T-helper 2 cell treated with Interferon-gamma antibody and Interleukin-4, amounts not matched to agents 100 ng/mL and 5 ng/mL, for 36 hours (primary cell): ENCODE results near the gene CXCL12. TPM values are rescaled to one million over a fixed set of nuclear protein-coding genes. Genes with fewer than 3 reads are reported as not detected.

Experiments used
- intact Hi-C: fragments of 100-400 bp; cut with micrococcal nuclease; formaldehyde crosslinking; loops from one replicate; pipeline ENCODE4 v1.15.1; 2023
- total RNA-seq: library from RNA; stranded (reverse); gene quantifications from 2 replicates; pipeline ENCODE4 v1.2.3, GENCODE V29; 2022

Gene CXCL12
- total RNA-seq, 1 donor from 2014 or later: not detected

- intact Hi-C loops: loop anchor here (5.0 to 10.0 kb wide), 2 partner anchors 469 to 694 kb away; no protein-coding TSS in a partner anchor
Observed at GRCh38 chr10:44385696-44386441, 972 bp upstream of the CXCL12 start.

- intact Hi-C loops: loop anchor here (5.0 to 10.0 kb wide), 2 partner anchors 470 to 692 kb away; no protein-coding TSS in a partner anchor
Observed at GRCh38 chr10:44384601-44385025, 284 bp downstream of the CXCL12 start.

DNA sequence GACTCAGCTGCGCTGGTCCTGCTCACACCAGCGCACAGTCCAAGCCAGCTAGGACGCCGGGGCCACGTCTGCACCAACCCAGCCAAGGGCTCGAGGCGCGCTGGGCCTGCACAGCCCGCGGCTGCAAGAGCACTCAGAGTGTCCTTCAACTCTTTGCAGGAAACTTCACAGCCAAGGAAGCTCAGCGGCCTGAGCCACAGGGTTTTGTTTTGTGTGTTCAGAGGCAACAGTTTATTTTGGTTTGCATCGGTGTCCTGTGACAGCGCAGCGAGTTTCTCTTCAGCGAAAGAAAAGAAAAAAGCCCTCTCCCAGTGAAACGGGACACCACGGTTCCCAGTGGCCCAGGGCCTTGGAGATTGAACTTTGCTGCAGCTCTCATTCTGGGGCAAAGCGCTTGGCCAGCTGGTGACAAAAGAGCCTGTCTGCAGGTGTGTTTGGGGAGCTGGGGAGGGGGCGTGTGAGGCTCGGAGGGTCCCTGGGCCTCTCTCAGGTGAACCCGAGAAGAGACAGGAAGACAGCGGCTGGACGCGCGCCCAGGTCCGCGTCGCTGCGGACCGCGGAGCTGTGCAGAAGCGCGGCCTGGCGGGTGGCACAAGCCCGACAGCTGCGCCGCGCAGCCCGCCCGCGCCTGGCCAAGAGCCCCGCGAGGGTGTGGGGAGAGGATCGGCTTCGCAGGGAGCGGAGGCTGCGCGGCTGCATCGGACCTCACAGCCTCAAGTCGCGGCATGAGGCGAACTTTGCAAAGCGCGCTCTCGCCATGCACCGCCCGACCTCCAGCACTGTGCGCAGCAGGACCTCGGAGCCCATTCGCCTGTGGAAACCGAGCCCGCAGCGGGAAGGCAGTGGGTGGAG lies 922 bp downstream of the CXCL12 start:
- intact Hi-C loops: loop anchor here (10.0 kb wide), 1 partner anchor 471 kb away; no protein-coding TSS in a partner anchor

DNA sequence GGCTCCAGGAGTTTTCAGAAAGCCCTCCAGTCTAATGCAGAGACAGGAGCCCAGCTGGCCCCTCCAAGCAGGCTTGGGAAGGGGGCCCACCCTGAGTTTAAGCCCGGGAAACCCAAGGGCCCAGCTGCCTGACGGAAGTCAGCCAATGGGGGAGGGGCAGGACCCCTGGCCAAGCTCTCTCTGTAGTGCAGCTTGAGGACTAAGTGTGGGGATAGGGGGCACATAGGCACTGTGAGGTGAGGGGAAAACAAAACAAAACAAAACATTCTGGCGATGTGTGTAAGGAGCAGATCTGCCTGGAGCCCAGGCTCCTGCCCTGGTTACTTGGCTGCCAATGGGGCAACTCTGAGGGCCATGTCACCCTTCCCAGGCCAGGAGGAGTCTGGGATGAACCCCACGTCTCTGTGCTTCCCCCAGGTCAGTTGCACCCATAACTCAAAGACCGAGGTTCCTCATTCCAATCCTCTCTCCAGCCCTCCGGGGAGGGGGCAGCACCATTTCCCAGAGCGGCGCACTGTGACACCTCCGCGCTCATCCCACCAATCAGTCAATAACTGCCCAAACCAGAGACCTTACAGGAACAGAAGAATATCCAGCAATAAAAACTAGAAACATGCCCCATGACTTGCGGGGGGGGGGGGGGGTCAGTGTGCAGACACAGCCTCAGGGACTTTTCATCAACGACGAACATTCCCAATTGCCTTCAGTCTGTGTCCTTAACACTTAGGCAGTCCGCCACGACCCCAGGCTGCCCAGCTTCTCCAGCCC lies 1.7 kb downstream of the CXCL12 start:
- intact Hi-C loops: loop anchor here (10.0 kb wide), 1 partner anchor 472 kb away; no protein-coding TSS in a partner anchor

DNA sequence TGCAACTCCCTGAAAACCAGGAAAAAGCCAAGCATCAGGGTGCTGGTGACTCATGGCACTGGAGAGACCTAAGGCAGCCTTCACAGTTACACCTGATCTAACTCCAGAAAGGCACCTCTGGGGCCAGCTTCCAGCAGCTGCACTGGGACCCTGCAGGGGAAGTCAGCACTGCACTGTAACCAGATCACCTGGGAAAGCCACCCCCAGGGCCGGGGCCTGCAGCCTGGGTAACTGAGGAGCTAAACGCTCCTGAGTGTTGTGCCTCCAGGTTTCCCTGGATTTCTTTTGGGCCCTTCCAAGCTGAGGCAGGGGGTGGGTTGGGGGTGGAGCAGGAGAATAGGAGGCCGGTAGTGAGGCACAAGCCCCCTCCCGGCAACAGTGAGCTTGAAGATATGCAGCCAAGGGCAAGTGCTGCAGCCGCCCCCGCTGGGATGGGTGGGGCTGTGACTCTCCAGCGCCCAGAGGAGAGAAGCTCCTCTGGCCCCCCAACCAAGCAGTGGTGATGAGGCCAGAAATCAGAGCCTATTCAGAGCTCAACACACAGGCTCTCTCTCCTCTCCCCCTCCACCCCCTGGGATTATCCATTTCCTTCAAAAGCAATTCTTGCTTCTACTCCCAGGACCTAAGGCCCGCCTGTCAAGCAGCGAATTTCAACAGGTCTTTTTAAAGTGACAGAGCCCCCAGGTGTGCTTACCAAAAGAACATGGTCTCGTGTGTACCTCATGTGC lies 2.6 kb downstream of the CXCL12 start:
- intact Hi-C loops: loop anchor here (10.0 kb wide), 1 partner anchor 473 kb away; no protein-coding TSS in a partner anchor

- intact Hi-C loops: loop anchor here (10.0 kb wide), 1 partner anchor 474 kb away; no protein-coding TSS in a partner anchor
Observed at GRCh38 chr10:44380829-44381600, 3.9 kb downstream of the CXCL12 start.

DNA sequence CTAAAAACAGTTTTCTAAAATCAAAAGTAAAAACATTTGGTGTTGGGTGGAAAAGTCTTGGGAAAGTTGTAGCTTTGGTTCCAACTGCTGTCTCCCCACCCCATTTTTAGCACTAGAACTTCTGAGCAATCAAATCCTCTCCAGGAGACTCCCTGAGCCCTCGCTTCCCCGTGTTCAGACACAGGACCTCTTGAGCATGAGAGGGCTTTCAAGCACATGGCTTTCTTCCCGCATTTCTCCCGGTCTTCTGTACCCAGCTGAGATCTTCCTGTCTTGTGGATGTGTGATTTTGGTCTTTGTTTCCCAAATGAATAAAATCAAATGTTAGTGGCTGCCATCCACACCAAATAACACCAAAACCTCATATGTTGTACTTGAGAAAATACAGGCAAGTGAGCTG lies 5.0 kb downstream of the CXCL12 start:
- intact Hi-C loops: loop anchor here (10.0 kb wide), 1 partner anchor 475 kb away; no protein-coding TSS in a partner anchor

GRCh38 chr10:44378626-44379025 lies 6.3 kb downstream of the CXCL12 start:
- intact Hi-C loops: no loop called here

DNA sequence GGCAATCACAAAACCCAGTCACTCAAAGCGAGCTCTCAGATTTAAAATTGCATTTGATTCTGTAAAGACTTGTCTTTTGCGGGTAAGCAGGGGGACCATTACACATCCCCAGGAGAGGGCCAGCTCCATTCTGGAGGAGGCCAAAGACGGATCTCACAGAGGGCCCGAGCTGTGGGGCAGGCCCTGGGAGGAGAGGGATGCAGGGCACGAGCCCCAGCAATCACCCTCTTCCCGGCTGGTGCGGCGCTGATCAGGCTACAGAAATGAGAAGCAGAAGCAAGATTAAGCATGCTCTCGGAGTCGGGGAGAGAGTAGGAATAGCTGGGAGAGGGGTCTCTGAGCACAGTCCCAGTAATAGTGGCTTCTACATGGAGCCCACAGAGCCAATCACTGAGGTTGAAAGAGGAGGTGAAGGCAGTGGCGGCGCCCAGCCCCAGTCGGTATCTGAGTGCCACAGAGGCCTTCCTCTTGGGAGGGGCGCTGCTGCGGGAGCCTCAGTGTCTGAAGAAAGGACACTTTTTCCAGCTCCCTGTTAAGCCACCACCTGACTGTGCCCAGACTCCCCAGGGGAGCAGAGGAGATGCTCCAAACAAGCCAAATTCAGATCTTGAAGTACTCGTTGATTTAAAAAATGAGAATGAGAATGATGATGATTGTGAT lies 7.1 kb downstream of the CXCL12 start:
- intact Hi-C loops: no loop called here

DNA sequence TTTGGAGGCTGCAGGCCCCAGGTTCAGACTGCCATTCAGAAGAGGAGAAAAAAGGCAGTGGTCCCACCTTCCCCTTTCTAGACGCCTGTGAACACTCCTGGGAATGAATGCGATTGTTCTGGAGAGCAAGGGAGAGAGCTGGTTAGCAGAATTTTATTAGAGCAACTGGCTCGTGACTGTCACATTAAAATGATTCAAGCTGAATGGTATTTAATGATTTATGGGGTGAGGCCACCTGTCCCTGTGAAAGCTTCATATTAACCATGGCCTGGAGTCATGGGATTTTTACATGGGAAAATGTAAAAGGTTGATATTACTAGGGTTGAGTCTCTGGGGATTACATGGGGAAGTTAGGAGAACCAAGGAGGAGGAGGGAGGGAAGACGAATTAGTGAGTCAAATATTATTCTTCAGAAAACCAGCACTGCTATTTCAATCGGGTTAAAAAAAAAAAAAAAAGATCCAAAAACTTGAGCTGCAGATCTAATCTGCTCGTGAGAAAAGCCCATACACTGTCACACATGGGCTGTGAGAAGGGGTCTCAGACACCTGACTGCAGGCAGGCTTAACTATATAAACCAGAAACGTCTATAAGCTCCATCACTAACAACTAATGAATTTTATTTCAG lies 8.3 kb downstream of the CXCL12 start:
- intact Hi-C loops: no loop called here

DNA sequence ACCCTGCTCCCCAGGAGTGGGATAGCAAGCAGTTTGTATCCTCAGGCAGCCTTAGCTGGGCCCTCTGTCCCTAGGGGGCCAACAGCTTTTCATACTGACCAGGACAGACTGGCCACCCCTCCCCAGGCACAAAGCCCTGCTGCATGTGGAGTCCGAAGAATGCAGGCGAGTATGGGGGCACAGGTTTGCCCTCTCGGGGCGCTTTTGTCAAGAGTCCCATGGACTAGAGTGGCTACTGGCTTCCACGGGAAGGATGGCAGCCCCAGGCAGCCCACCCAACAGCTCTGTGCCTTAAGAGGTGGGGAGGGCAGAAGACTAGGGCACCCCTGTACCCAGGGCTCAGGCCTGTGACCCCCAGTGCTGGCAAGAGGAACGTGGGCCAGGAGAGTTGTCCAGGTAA lies 10.7 kb downstream of the CXCL12 start:
- intact Hi-C loops: no loop called here

DNA sequence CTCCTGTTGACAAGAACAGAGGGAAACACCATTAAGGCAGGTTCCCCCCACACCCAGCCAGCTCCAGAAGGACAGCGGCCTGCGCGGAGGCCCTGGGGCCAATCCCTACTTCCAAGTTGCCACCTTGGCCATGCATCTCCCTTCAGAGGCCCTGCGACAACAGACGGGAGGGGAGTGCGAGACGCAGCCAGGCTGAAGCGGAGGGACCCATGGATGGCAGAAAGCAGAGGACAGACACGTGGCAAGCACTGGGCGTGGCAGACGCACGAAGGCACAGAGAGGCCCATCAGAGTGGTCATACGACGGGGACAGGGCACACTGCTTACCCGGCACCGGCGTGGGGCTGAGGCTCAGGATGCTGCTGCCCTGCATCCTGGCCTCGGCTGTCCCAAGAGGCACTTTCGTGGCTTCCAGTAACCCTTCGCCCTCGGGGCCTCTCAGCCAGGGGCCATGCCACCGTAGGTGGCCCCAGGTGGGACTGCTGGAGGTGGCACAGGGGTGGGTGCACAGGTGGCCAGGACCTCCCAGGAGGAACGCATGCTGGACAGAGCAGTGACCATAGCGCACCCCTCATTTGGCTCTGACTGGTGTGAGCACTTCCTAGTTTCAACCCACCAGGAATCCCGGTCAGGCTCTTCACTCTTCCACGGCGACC lies 11.4 kb downstream of the CXCL12 start:
- intact Hi-C loops: no loop called here

GRCh38 chr10:44372181-44372580 lies 12.7 kb downstream of the CXCL12 start:
- intact Hi-C loops: no loop called here

DNA sequence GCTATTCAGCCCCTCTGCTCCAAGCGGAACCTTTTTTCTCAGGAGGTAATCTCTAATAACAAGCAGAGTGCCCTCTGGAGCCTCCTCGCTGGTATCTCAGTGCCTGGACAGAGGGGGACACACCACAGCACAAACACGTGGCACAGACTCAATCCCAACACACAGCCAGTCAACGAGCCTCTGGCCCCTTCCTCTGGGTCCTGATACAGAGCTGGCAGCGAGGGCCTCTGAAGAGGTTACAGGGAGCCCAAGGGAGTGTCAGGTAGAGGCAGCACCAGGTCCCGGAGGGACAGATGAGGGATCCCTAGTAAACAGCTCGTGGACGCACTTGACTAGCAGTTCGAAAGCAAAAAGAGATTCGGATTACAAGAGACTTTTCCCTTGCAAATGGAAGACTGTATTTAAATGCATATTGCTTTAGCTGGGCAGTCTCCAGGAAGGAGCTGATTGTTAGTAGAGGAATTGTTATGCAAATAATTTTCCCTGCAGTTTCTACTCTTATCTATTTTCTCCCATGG lies 14.1 kb downstream of the CXCL12 start:
- intact Hi-C loops: no loop called here

GRCh38 chr10:44369854-44370253 lies 15.0 kb downstream of the CXCL12 start:
- intact Hi-C loops: no loop called here

DNA sequence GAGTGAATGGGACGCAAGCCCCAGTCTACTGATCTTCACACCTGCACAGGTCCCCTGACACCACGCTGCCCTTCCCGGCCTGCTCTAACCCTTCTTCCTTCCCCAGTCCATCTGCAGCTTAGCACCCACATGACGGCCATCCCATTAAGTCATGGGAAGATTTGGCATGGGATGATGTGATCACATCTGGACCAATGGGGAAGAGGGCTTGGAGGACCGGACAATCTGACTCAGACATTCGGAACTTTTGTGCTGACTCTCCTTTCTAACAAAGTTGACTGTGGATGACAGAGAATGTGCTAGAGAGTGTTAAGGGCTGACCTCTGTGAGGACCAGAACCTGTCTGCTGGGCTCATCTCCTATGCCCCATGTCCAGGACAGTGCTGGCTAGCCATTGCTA lies 15.6 kb downstream of the CXCL12 start:
- intact Hi-C loops: no loop called here

- intact Hi-C loops: no loop called here
Observed at GRCh38 chr10:44368637-44369036, 16.3 kb downstream of the CXCL12 start.
